ENCODE measurements around the gene PRX.
"Not testable (repeated sequence)": the region's sequence is repeated elsewhere in the genome, so short reads cannot be mapped to it uniquely, and the experiment has no call there.

Gene PRX

GRCh38 chr19:40413291-40413845 lies at the start of gene PRX:
PRX (minus strand) TSS chr19:40413378; CDS start chr19:40407932, 5,446 bp downstream.
- no peak for DNase-seq (ENCODE audit: low spot score)

GRCh38 chr19:40461669-40462221 lies 48.6 kb upstream of the PRX start:
- no peak for DNase-seq (ENCODE audit: low spot score)

- DNase-seq (ENCODE audit: low spot score): no peak
Observed at GRCh38 chr19:40460185-40460584, 47.0 kb upstream of the PRX start.

- DNase-seq (ENCODE audit: low spot score): no peak
Observed at GRCh38 chr19:40458597-40458974, 45.4 kb upstream of the PRX start.

- no peak for DNase-seq (ENCODE audit: low spot score)
Observed at GRCh38 chr19:40457953-40458596, 44.9 kb upstream of the PRX start.

GRCh38 chr19:40457048-40457447 lies 43.9 kb upstream of the PRX start:
- DNase-seq (ENCODE audit: low spot score): no peak

- not testable (repeated sequence) for DNase-seq (ENCODE audit: low spot score)
Observed at GRCh38 chr19:40453943-40454342, 40.8 kb upstream of the PRX start.

- no peak for DNase-seq (ENCODE audit: low spot score)
Observed at GRCh38 chr19:40453151-40453735, 40.1 kb upstream of the PRX start.

GRCh38 chr19:40452016-40452415 lies 38.8 kb upstream of the PRX start:
- DNase-seq (ENCODE audit: low spot score): no peak

GRCh38 chr19:40450664-40451063 lies 37.5 kb upstream of the PRX start:
- DNase-seq (ENCODE audit: low spot score): no peak

- DNase-seq (ENCODE audit: low spot score): no peak
Observed at GRCh38 chr19:40449506-40449905, 36.3 kb upstream of the PRX start.

- no peak for DNase-seq (ENCODE audit: low spot score)
Observed at GRCh38 chr19:40446263-40446784, 33.1 kb upstream of the PRX start.

- DNase-seq (ENCODE audit: low spot score): no peak
Observed at GRCh38 chr19:40445780-40446262, 32.6 kb upstream of the PRX start.

- no peak for DNase-seq (ENCODE audit: low spot score)
Observed at GRCh38 chr19:40444825-40445312, 31.7 kb upstream of the PRX start.

GRCh38 chr19:40444000-40444824 lies 31.0 kb upstream of the PRX start, which contains the start of gene SERTAD3:
SERTAD3 (minus strand) TSS chr19:40444335; CDS start chr19:40442080, 2,255 bp downstream.
- DNase-seq (ENCODE audit: low spot score): peak; percentile 94

GRCh38 chr19:40443131-40443999 lies 30.2 kb upstream of the PRX start:
- DNase-seq (ENCODE audit: low spot score): peak; percentile 100

GRCh38 chr19:40442328-40443130 lies 29.4 kb upstream of the PRX start:
- no peak for DNase-seq (ENCODE audit: low spot score)

- no peak for DNase-seq (ENCODE audit: low spot score)
Observed at GRCh38 chr19:40441719-40442253, 28.6 kb upstream of the PRX start.

GRCh38 chr19:40438284-40438683 lies 25.1 kb upstream of the PRX start:
- DNase-seq (ENCODE audit: low spot score): no peak

Measured in CD4-positive, alpha-beta T cell treated with Interleukin-6 at 100 ng/mL for 8 hours (primary cell).